PC-9 (cell line): Measurements from ENCODE around the gene KIAA2012.

Source experiments
- CTCF ChIP-seq: fragments of 200-600 bp; sonication (generic); conservative IDR thresholded peaks from 2 replicates; pipeline ENCODE4 v1.6.1; 2017; ENCODE audit warnings: mixed run types, antibody characterized with exemption, mild to moderate bottlenecking, moderate library complexity
- EZH2 ChIP-seq: fragments of 200-600 bp; sonication (generic); IDR thresholded peaks from 2 replicates; pipeline ENCODE4 v1.8.0; 2017; ENCODE audit warnings: antibody characterized with exemption, low read depth

GRCh38 chr2:202215179-202215578, 142.1 kb downstream of the KIAA2012 start:
- TF ChIP-seq CTCF (no peak), EZH2 (no peak)
